Measurements from ENCODE around the gene SDK1.
A peak's percentile ranks its signal among the peaks of the same experiment; 100 is the strongest.

The SDK1 gene

GRCh38 chr7:4074407-4074806, 773.4 kb downstream of the SDK1 start:
- Histone ChIP-seq H4K91ac (ENCODE audit: low read depth, low read length) (no peak overlapping the region), H3K9me3 (ENCODE audit: insufficient read depth, low read depth, low read length) (peaks cover 10% of the 10 kb centered on the region), H3K4me2 (ENCODE audit: low read length) (no peak overlapping the region), H3K23ac (ENCODE audit: low read length) (no peak overlapping the region), H2BK5ac (ENCODE audit: low read depth, low read length, poor library complexity) (no peak overlapping the region), H2AFZ (ENCODE audit: insufficient read depth, low read length, poor library complexity) (no peak overlapping the region), H3K9ac (ENCODE audit: low read length) (no peak overlapping the region), H3K36me3 (ENCODE audit: control insufficient read depth in 1 of 2, insufficient read depth in 2 of 2, low read length in 2 of 2) (peaks cover 22 to 28% of the 10 kb centered on the region in 2 experiments), H3K4ac (ENCODE audit: low read depth, low read length) (no peak overlapping the region), H3K4me1 (ENCODE audit: control insufficient read depth in 1 of 2, insufficient read depth in 2 of 2, low read length in 2 of 2) (no peaks in the 10 kb centered on the region), H3K18ac (ENCODE audit: low read length) (no peak overlapping the region), H4K8ac (ENCODE audit: low read depth, low read length) (no peak overlapping the region), H3K14ac (ENCODE audit: low read length) (no peak overlapping the region), H2AK5ac (ENCODE audit: low read length) (no peak overlapping the region), H4K12ac (ENCODE audit: low read depth, low read length) (no peak overlapping the region), H2BK120ac (ENCODE audit: insufficient read depth, low read length, poor library complexity) (no peak overlapping the region), H3K79me2 (ENCODE audit: control insufficient read depth, insufficient read depth, low read length, poor library complexity) (no peaks in the 10 kb centered on the region), H3K79me1 (ENCODE audit: low read length) (no peaks in the 10 kb centered on the region), H2BK12ac (ENCODE audit: low read length) (no peak overlapping the region), H3K27me3 (ENCODE audit: insufficient read depth, low read length) (no peaks in the 10 kb centered on the region), H3K27ac (ENCODE audit: low read depth, low read length) (no peak overlapping the region), H3K4me3 (ENCODE audit: low read depth, low read length) (no peak overlapping the region)
- WGBS (ENCODE audit: extremely low coverage, insufficient coverage, insufficient read length) = no CpG with 5 or more reads among the region's 8 CpGs
- DNase-seq = no peak

- no peak overlapping the region for H3K23ac ChIP-seq (ENCODE audit: low read length)
- H4K8ac ChIP-seq (ENCODE audit: low read depth, low read length) = no peak overlapping the region
- H2AK5ac ChIP-seq (ENCODE audit: low read length) = no peak overlapping the region
- H2AFZ ChIP-seq (ENCODE audit: insufficient read depth, low read length, poor library complexity) = no peak overlapping the region
- no peak overlapping the region for H2BK12ac ChIP-seq (ENCODE audit: low read length)
- no peaks in the 10 kb centered on the region for H3K27me3 ChIP-seq (ENCODE audit: insufficient read depth, low read length)
- peaks cover 8% of the 10 kb centered on the region for H3K9me3 ChIP-seq (ENCODE audit: insufficient read depth, low read depth, low read length)
- H4K91ac ChIP-seq (ENCODE audit: low read depth, low read length) = no peak overlapping the region
- no CpG with 5 or more reads among the region's 8 CpGs for WGBS (ENCODE audit: extremely low coverage, insufficient coverage, insufficient read length)
- no peak overlapping the region for H2BK5ac ChIP-seq (ENCODE audit: low read depth, low read length, poor library complexity)
- H3K9ac ChIP-seq (ENCODE audit: low read length) = no peak overlapping the region
- H3K36me3 ChIP-seq (ENCODE audit: control insufficient read depth in 1 of 2, insufficient read depth in 2 of 2, low read length in 2 of 2) = peaks cover 24 to 25% of the 10 kb centered on the region in 2 experiments
- no peak for DNase-seq
- no peak overlapping the region for H3K27ac ChIP-seq (ENCODE audit: low read depth, low read length)
- no peaks in the 10 kb centered on the region for H3K4me1 ChIP-seq (ENCODE audit: control insufficient read depth in 1 of 2, insufficient read depth in 2 of 2, low read length in 2 of 2)
- H3K4me3 ChIP-seq (ENCODE audit: low read depth, low read length) = no peak overlapping the region
- no peak overlapping the region for H3K4ac ChIP-seq (ENCODE audit: low read depth, low read length)
- H3K4me2 ChIP-seq (ENCODE audit: low read length) = no peak overlapping the region
- no peak overlapping the region for H2BK120ac ChIP-seq (ENCODE audit: insufficient read depth, low read length, poor library complexity)
- H3K18ac ChIP-seq (ENCODE audit: low read length) = no peak overlapping the region
- no peaks in the 10 kb centered on the region for H3K79me1 ChIP-seq (ENCODE audit: low read length)
- no peak overlapping the region for H3K14ac ChIP-seq (ENCODE audit: low read length)
- H4K12ac ChIP-seq (ENCODE audit: low read depth, low read length) = no peak overlapping the region
- H3K79me2 ChIP-seq (ENCODE audit: control insufficient read depth, insufficient read depth, low read length, poor library complexity) = no peaks in the 10 kb centered on the region
Observed at GRCh38 chr7:4074994-4075393, 773.9 kb downstream of the SDK1 start.

GRCh38 chr7:4076701-4077294, 775.7 kb downstream of the SDK1 start:
- H3K27me3 ChIP-seq (ENCODE audit: insufficient read depth, low read length) = no peaks in the 10 kb centered on the region
- H2BK120ac ChIP-seq (ENCODE audit: insufficient read depth, low read length, poor library complexity) = no peak overlapping the region
- no peak overlapping the region for H4K12ac ChIP-seq (ENCODE audit: low read depth, low read length)
- no peak overlapping the region for H2AFZ ChIP-seq (ENCODE audit: insufficient read depth, low read length, poor library complexity)
- no peak overlapping the region for H3K9ac ChIP-seq (ENCODE audit: low read length)
- no peaks in the 10 kb centered on the region for H3K79me2 ChIP-seq (ENCODE audit: control insufficient read depth, insufficient read depth, low read length, poor library complexity)
- H3K9me3 ChIP-seq (ENCODE audit: insufficient read depth, low read depth, low read length) = peaks cover 8% of the 10 kb centered on the region
- DNase-seq = no peak
- H3K4me1 ChIP-seq (ENCODE audit: control insufficient read depth in 1 of 2, insufficient read depth in 2 of 2, low read length in 2 of 2) = no peaks in the 10 kb centered on the region
- peaks cover 20 to 28% of the 10 kb centered on the region in 2 experiments for H3K36me3 ChIP-seq (ENCODE audit: control insufficient read depth in 1 of 2, insufficient read depth in 2 of 2, low read length in 2 of 2)
- H3K18ac ChIP-seq (ENCODE audit: low read length) = no peak overlapping the region
- no CpG with 5 or more reads among the region's 19 CpGs for WGBS (ENCODE audit: extremely low coverage, insufficient coverage, insufficient read length)
- H4K91ac ChIP-seq (ENCODE audit: low read depth, low read length) = no peak overlapping the region
- no peak overlapping the region for H3K4ac ChIP-seq (ENCODE audit: low read depth, low read length)
- no peak overlapping the region for H2BK5ac ChIP-seq (ENCODE audit: low read depth, low read length, poor library complexity)
- H3K14ac ChIP-seq (ENCODE audit: low read length) = no peak overlapping the region
- H2AK5ac ChIP-seq (ENCODE audit: low read length) = no peak overlapping the region
- H3K79me1 ChIP-seq (ENCODE audit: low read length) = no peaks in the 10 kb centered on the region
- H3K4me2 ChIP-seq (ENCODE audit: low read length) = no peak overlapping the region
- no peak overlapping the region for H4K8ac ChIP-seq (ENCODE audit: low read depth, low read length)
- no peak overlapping the region for H3K27ac ChIP-seq (ENCODE audit: low read depth, low read length)
- H2BK12ac ChIP-seq (ENCODE audit: low read length) = no peak overlapping the region
- H3K23ac ChIP-seq (ENCODE audit: low read length) = no peak overlapping the region
- no peak overlapping the region for H3K4me3 ChIP-seq (ENCODE audit: low read depth, low read length)

- no CpG with 5 or more reads among the region's 8 CpGs for WGBS (ENCODE audit: extremely low coverage, insufficient coverage, insufficient read length)
- H2BK12ac ChIP-seq (ENCODE audit: low read length) = no peak overlapping the region
- DNase-seq = no peak
- H3K36me3 ChIP-seq (ENCODE audit: control insufficient read depth in 1 of 2, insufficient read depth in 2 of 2, low read length in 2 of 2) = peaks cover 20 to 21% of the 10 kb centered on the region in 2 experiments
- no peaks in the 10 kb centered on the region for H3K79me2 ChIP-seq (ENCODE audit: control insufficient read depth, insufficient read depth, low read length, poor library complexity)
- H3K79me1 ChIP-seq (ENCODE audit: low read length) = no peaks in the 10 kb centered on the region
- no peak overlapping the region for H2AFZ ChIP-seq (ENCODE audit: insufficient read depth, low read length, poor library complexity)
- H4K91ac ChIP-seq (ENCODE audit: low read depth, low read length) = no peak overlapping the region
- no peaks in the 10 kb centered on the region for H3K27me3 ChIP-seq (ENCODE audit: insufficient read depth, low read length)
- H3K4ac ChIP-seq (ENCODE audit: low read depth, low read length) = no peak overlapping the region
- no peak overlapping the region for H3K4me2 ChIP-seq (ENCODE audit: low read length)
- H4K8ac ChIP-seq (ENCODE audit: low read depth, low read length) = no peak overlapping the region
- no peak overlapping the region for H2BK120ac ChIP-seq (ENCODE audit: insufficient read depth, low read length, poor library complexity)
- H4K12ac ChIP-seq (ENCODE audit: low read depth, low read length) = no peak overlapping the region
- no peak overlapping the region for H3K4me3 ChIP-seq (ENCODE audit: low read depth, low read length)
- H3K27ac ChIP-seq (ENCODE audit: low read depth, low read length) = no peak overlapping the region
- no peak overlapping the region for H3K9ac ChIP-seq (ENCODE audit: low read length)
- H3K23ac ChIP-seq (ENCODE audit: low read length) = peak overlapping the region; percentile 42
- H3K4me1 ChIP-seq (ENCODE audit: control insufficient read depth in 1 of 2, insufficient read depth in 2 of 2, low read length in 2 of 2) = no peaks in the 10 kb centered on the region
- H3K9me3 ChIP-seq (ENCODE audit: insufficient read depth, low read depth, low read length) = peaks cover 8% of the 10 kb centered on the region
- no peak overlapping the region for H3K18ac ChIP-seq (ENCODE audit: low read length)
- no peak overlapping the region for H2BK5ac ChIP-seq (ENCODE audit: low read depth, low read length, poor library complexity)
- H3K14ac ChIP-seq (ENCODE audit: low read length) = no peak overlapping the region
- H2AK5ac ChIP-seq (ENCODE audit: low read length) = no peak overlapping the region
Observed at GRCh38 chr7:4077980-4078379, 776.9 kb downstream of the SDK1 start.

Data from trophoblast cell (in vitro differentiated cells and primary cell).